ENCODE data around the gene CD55. TPM values are rescaled to one million over a fixed set of nuclear protein-coding genes. Genes with fewer than 3 reads are reported as not detected.

The CD55 gene
- total and polyA plus RNA-seq, 2 of the 8 experiments (the other 6 are each of a cell fraction or from before 2014, with no cell fraction given) = 20.1 to 22.8 TPM

- H2AFZ ChIP-seq (ENCODE audit: low read length) = no peak overlapping the region
- H2BK5ac ChIP-seq (ENCODE audit: low read depth, low read length) = no peak overlapping the region
- no peaks in the 10 kb centered on the region for H3K79me1 ChIP-seq (ENCODE audit: low read depth, low read length)
- H4K8ac ChIP-seq (ENCODE audit: extremely low read depth, insufficient read depth, low read length) = no peak overlapping the region
- no peak overlapping the region for H3K4ac ChIP-seq (replicated peaks; ENCODE audit: insufficient read length, low read depth, low read length)
- no peaks in the 10 kb centered on the region for H3K4me1 ChIP-seq (replicated peaks in 1 of 4; ENCODE audit: control insufficient read depth in 3 of 4, insufficient read depth in 4 of 4, low read length in 3 of 4)
- no peak overlapping the region for H3K4me2 ChIP-seq (ENCODE audit: insufficient read depth in 1 of 2, low read depth in 2 of 2, low read length in 2 of 2)
- CTCF ChIA-PET (ENCODE audit: partially characterized antibody) = interaction anchor here (1.3 kb wide), 1 partner anchor 46 kb away, joined by 3 read pairs; no protein-coding TSS in a partner anchor
- H2BK12ac ChIP-seq (ENCODE audit: low read depth, low read length) = no peak overlapping the region
- no peak overlapping the region for H2BK120ac ChIP-seq (replicated peaks; ENCODE audit: low read depth, low read length)
- H2BK15ac ChIP-seq (ENCODE audit: low read length) = no peak overlapping the region
- H3K23me2 ChIP-seq (ENCODE audit: low read depth, low read length) = no peaks in the 10 kb centered on the region
- no peak overlapping the region for H4K91ac ChIP-seq (replicated peaks; ENCODE audit: insufficient read length, low read length)
- H3K9me3 ChIP-seq (ENCODE audit: insufficient read depth in 2 of 2, low read depth in 1 of 2, low read length in 1 of 2) = no peaks in the 10 kb centered on the region
- H3K4me3 ChIP-seq (ENCODE audit: extremely low read depth in 1 of 4, insufficient read depth in 2 of 4, low read depth in 3 of 4, low read length in 4 of 4) = no peak overlapping the region
- no peak overlapping the region for H3K56ac ChIP-seq (replicated peaks; ENCODE audit: insufficient read length, low read depth, low read length)
- no peak overlapping the region for H3K23ac ChIP-seq (ENCODE audit: insufficient read length)
- DNase-seq (ENCODE audit: low read depth in 1 of 2, low spot score in 2 of 2) (no peak), FAIRE-seq (no peak)
- no peak overlapping the region for H2BK20ac ChIP-seq (ENCODE audit: low read length)
- no peak overlapping the region for H4K5ac ChIP-seq (ENCODE audit: insufficient read length, low read depth, low read length)
- no peak overlapping the region for H3K14ac ChIP-seq (ENCODE audit: insufficient read length)
- no peak overlapping the region for H2AK5ac ChIP-seq (ENCODE audit: low read depth, low read length)
- TF ChIP-seq TAF1 (IDR thresholded peaks at IDR 0.05; ENCODE audit: low read depth, low read length) (no peak), SIN3A (conservative IDR thresholded peaks at IDR 0.05 in 1 of 2, IDR thresholded peaks at IDR 0.05 in 1 of 2; ENCODE audit: low read depth in 1 of 2, low read length in 2 of 2) (no peak), BACH1 (IDR thresholded peaks at IDR 0.05; ENCODE audit: low read length) (no peak), GTF2F1 (IDR thresholded peaks at IDR 0.05; ENCODE audit: borderline replicate concordance, low read depth, low read length) (no peak)
- no peaks in the 10 kb centered on the region for H3K79me2 ChIP-seq (ENCODE audit: control insufficient read depth in 1 of 2, insufficient read depth in 2 of 2, low read length in 2 of 2)
- no peak overlapping the region for H3K27ac ChIP-seq (ENCODE audit: low read depth, low read length)
- POLR2A ChIA-PET (ENCODE audit: partially characterized antibody) = no interaction called here
- H3K18ac ChIP-seq (ENCODE audit: extremely low read depth, low read length) = no peak overlapping the region
- H4K20me1 ChIP-seq (replicated peaks in 1 of 2; ENCODE audit: control insufficient read depth in 1 of 2, insufficient read depth in 2 of 2, low read length in 2 of 2) = no peaks in the 10 kb centered on the region
- H3K36me3 ChIP-seq (ENCODE audit: control insufficient read depth in 2 of 4, insufficient read depth in 4 of 4, low read length in 3 of 4) = no peaks in the 10 kb centered on the region
- WGBS, 2 experiments (ENCODE audit: extremely low coverage in 1 of 2, insufficient coverage in 1 of 2, insufficient read length in 1 of 2, insufficient replicate concordance in 2 of 2, low coverage in 1 of 2, low lambda C conversion rate in 2 of 2, missing lambda C conversion rate in 1 of 2) = 96% methylated on average over 1 of the region's 1 CpG; no CpG with 5 or more reads in 1 of the 2 experiments
- no peaks in the 10 kb centered on the region for H3K27me3 ChIP-seq (replicated peaks in 1 of 4; ENCODE audit: control insufficient read depth in 3 of 4, extremely low read depth in 1 of 4, insufficient read depth in 3 of 4, low read length in 3 of 4)
- no peak overlapping the region for H3K9ac ChIP-seq (replicated peaks in 1 of 4; ENCODE audit: extremely low read depth in 1 of 4, low read depth in 3 of 4, low read length in 3 of 4)
These were observed 45.0 kb upstream of the CD55 start for GRCh38 chr1:207276465-207276864.
